Mucosa of descending colon (tissue), 3 donors: Measurements from ENCODE around the gene TELO2. TPM values are rescaled to one million over a fixed set of nuclear protein-coding genes. Genes with fewer than 3 reads are reported as not detected.

Experiments
- ATAC-seq: fragments of 200-7000 bp; cut with Tn5 transposase; one replicate; pipeline ENCODE4 v1.9.1; 2020; ENCODE audit warnings: mild to moderate bottlenecking, moderate library complexity
- DNase-seq, 3 donors: peaks; one replicate each; pipeline ENCODE4 v3.0.0-alpha.2; 2020
- H3K36me3 ChIP-seq: fragments of 200-600 bp; one replicate; pipeline ENCODE4 v1.8.0; 2021; ENCODE audit warnings: low read depth, mild to moderate bottlenecking
- H3K4me1 ChIP-seq: fragments of 200-600 bp; one replicate; pipeline ENCODE4 v1.8.0; 2021; ENCODE audit warnings: low read depth, mild to moderate bottlenecking
- H3K4me3 ChIP-seq: fragments of 200-600 bp; one replicate; pipeline ENCODE4 v1.8.0; 2021; ENCODE audit warnings: mild to moderate bottlenecking
- H3K9me3 ChIP-seq: fragments of 200-600 bp; one replicate; pipeline ENCODE4 v1.8.0; 2021; ENCODE audit warnings: mild to moderate bottlenecking
- CTCF ChIP-seq: fragments of 200-600 bp; IDR thresholded peaks from one replicate; pipeline ENCODE4 v1.8.0; 2022; ENCODE audit warnings: antibody characterized with exemption, mild to moderate bottlenecking
- intact Hi-C, 2 donors: fragments of 100-400 bp; cut with DNase I in 1 of 2; cut with micrococcal nuclease in 1 of 2; formaldehyde crosslinking; loops; one replicate each; pipeline versions ENCODE4 v1.11.0 to v1.11.1; 2022; cut with DNase I, micrococcal nuclease
- total RNA-seq, 3 donors: library from RNA; stranded (reverse); fragmentation: NEBNext Ultra II Directional in 2 of 3; extraction: Animal tissue kit (Norgen Biotek cat#: 25700) in 2 of 3; gene quantifications; one replicate each; pipeline versions ENCODE4 v1.2.1 to v1.2.4, GENCODE V29; 2021 to 2023
- donor health status: DM: no; HTN: no; CAD: no; lungs with moderate emphysema.
- donor health status: DM: no; HTN: no; CAD: no.
- donor health status: DM: no; HTN: yes; CAD: no.

Gene TELO2
- total RNA-seq, 3 donors from 2014 or later = 32.2 to 41.6 (median 37.8) TPM

DNA sequence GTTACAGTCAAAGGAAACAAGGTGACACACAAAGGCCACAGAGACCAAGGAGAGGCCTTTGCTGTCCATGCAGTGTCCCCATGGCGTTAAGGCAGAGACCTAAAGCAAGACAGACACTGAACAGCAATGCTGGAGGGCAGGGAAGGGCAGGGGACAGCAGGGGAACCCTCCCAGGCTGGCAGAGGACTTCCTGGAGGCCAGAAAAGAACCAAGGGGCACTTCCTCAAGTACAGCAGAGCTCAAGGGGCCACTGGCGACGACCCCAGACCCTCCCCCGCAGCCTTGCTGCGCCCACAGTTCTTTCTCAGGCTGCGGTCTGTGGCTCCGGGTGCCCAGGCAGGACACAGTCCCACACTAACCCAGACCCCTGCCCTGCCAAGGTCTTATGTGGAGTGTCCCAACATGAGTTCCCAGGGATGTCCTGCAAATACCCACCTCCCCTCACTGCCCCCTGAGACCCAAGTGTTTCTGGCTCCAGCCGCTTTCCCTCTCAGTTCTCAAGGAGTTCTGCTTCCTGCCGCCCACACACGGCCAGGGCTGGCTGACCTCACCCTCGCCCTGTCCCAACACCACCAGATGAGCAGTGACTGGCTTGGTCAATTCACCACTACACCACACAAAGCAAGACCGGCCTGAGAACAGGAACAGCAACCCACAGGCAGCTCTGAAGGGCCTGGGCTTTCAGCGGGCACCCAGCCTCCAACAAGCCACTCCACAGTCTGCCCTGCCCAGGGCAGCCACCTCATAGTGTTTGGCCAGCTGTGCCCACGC, 22.5 kb upstream of the TELO2 start:
- TF ChIP-seq CTCF = no peak
- H3K9me3 ChIP-seq = no peaks in the 10 kb centered on the region
- no peaks in the 10 kb centered on the region for H3K36me3 ChIP-seq
- ATAC-seq = peak; percentile 9
- H3K4me3 ChIP-seq = no peak overlapping the region
- H3K4me1 ChIP-seq = peaks cover 14% of the 10 kb centered on the region
- peak in 2 of 3 donors; percentile 22 to 51 for DNase-seq
- intact Hi-C loops = no loop called here

DNA sequence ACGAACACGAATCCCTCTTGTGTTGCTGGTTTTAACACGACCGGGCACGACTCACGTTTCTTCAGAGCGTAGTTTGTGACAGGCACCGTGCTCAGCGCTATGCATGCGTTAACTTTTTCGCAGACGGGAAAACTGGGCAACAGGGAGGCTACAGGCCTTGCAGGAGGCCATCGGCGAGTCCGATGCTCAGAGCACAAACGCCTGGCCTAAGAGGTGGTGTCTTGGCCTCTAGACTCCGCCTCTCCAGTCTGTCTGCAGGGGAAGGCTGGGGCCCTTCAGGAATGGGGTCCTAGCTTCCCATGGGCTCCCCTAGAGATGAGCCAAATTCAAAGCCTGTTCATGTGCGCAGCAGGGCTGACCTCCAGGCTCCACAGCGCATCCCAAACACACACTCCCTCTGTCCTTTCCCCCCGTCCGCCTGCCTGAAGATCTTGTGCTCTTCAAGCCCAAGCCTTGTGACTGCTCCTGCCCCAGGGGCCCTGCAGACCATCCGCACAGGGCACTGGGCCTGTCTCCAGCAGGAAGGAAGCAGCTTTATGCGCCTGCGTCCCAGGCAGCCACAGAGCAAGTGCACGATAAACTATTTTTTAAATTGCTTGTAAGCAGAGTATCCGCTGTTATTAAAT, 21.5 kb upstream of the TELO2 start:
- intact Hi-C loops = no loop called here

GRCh38 chr16:1472974-1473373, 20.2 kb upstream of the TELO2 start:
- TF ChIP-seq CTCF = no peak
- Histone ChIP-seq H3K4me3 (no peak overlapping the region), H3K9me3 (no peaks in the 10 kb centered on the region), H3K36me3 (no peaks in the 10 kb centered on the region), H3K4me1 (peaks cover 18% of the 10 kb centered on the region)
- intact Hi-C loops = no loop called here
- ATAC-seq (no peak), DNase-seq (no peak)

More for the DNA sequence above, 21.5 kb upstream of the TELO2 start:
- ATAC-seq (no peak), DNase-seq (no peak)
- TF ChIP-seq CTCF = no peak
- Histone ChIP-seq H3K36me3 (no peaks in the 10 kb centered on the region), H3K4me3 (no peak overlapping the region), H3K4me1 (peaks cover 18% of the 10 kb centered on the region), H3K9me3 (no peaks in the 10 kb centered on the region)

DNA sequence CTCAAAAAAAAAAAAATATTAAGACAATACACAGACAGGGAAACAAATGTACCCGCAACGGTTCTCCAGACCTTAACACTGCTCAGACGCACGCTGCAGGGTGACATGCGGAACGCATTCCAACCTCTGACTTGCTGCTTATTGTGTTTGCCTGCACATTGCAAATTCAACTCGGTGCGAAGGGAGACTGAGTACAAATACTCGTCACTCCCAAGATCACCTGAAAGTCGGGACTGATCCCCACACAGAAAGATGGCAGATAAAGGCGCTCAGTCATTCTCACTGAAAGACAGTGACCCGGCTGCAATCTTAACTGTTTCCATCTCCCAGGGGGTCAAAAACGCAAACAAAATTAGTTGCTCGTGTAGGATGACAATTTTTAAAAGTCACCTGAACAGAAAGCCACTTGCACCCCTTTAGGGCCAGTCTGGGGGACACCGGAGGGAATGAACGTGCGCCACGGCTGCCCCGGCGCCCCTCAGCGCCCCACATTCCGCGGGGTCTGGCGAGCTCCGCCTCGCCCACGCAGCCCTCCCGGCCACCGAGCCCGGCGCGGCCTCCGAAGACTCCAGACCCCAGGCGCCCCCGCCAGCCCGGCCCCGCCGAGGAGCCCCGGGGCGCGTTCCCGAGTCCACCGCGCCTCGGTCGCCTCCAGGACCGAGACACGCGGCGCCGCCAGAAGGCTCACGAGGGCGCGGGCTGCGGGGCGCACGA, 18.9 kb upstream of the TELO2 start:
- Histone ChIP-seq H3K9me3 (no peaks in the 10 kb centered on the region), H3K4me3 (peak overlapping the region; percentile 79), H3K4me1 (peaks cover 18% of the 10 kb centered on the region), H3K36me3 (no peaks in the 10 kb centered on the region)
- no peak for ATAC-seq
- no peak for TF ChIP-seq CTCF
- intact Hi-C loops = no loop called here
- no peak for DNase-seq

DNA sequence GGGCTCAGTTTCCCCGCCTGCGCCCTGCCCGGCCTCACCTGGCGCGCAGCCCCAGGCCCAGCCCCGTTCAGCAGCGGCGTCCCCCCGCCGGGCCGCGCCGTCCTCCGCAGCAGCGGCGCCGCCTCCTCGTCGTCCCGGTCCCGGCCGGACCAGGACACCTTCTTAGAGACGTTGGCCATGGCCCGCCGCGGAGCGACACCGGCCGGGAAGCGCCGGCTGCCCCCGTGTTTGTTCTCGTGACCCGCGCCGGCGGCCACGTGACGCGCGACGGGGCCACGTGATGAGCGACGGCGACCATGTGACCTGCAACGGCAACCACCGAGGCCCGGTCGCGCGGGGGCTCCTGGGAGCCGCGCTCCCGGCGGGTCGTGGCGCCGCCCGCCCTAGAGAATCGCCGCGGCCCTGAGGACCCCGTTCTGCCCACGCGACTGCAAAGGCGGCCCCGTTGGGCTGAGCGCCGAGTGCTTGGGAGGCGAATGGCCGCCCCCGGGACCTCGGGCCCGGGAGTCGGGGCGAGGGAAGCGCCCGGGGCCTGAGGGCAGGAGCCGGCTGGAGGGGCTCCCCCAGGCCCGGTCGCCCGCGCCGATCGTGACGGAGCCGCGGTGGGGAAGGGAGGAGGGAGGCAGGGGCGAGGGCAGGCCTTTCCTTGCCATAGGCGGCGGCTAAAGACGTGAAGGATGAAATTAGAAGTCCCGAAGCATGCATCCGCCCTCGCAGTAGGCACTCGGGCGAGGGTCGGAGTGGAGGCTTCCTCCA, 18.2 kb upstream of the TELO2 start, which contains the start of gene CLCN7:
Gene CLCN7 (minus strand): TSS at position 233 of the 756 bp plus-strand sequence. CDS start 54 bp downstream, at position 179.
- DNase-seq = peak; percentile 94 to 96 (median 95)
- Histone ChIP-seq H3K4me3 (peak within 1 kb of the TSS; percentile 79), H3K9me3 (no peaks in the 10 kb centered on the region), H3K36me3 (no peaks in the 10 kb centered on the region), H3K4me1 (peaks cover 18% of the 10 kb centered on the region)
- TF ChIP-seq CTCF = no peak
- intact Hi-C loops = no loop called here
- peak; percentile 97 for ATAC-seq
